HG02759 (cell line): ENCODE data around the gene SULT1A1.
"Not testable (repeated sequence)": the region's sequence is repeated elsewhere in the genome, so short reads cannot be mapped to it uniquely, and the experiment has no call there.

Experiments
- ATAC-seq: cut with Tn5 transposase; IDR thresholded peaks from one replicate; pipeline ENCODE4 v1.9.1; 2021; ENCODE audit warnings: mild to moderate bottlenecking, moderate library complexity; ENCODE audit not compliant: unreplicated experiment

The SULT1A1 gene

GRCh38 chr16:28592511-28592910 is 17.3 kb downstream of the SULT1A1 start:
- no peak for ATAC-seq

GRCh38 chr16:28591355-28591754 is 18.5 kb downstream of the SULT1A1 start:
- ATAC-seq: no peak

GRCh38 chr16:28590384-28591340 is 19.2 kb downstream of the SULT1A1 start:
- ATAC-seq: no peak

GRCh38 chr16:28589930-28590329 is 19.9 kb downstream of the SULT1A1 start:
- ATAC-seq: no peak

GRCh38 chr16:28589069-28589468 is 20.8 kb downstream of the SULT1A1 start:
- no peak for ATAC-seq

GRCh38 chr16:28587386-28587785 is 22.5 kb downstream of the SULT1A1 start:
- ATAC-seq: no peak

- no peak for ATAC-seq
These were observed 23.4 kb downstream of the SULT1A1 start for GRCh38 chr16:28586466-28586865.

- no peak for ATAC-seq
These were observed 24.2 kb downstream of the SULT1A1 start for GRCh38 chr16:28585674-28586073.

GRCh38 chr16:28580726-28581315 is 29.0 kb downstream of the SULT1A1 start:
- ATAC-seq: no peak

GRCh38 chr16:28575446-28576109 is 34.3 kb downstream of the SULT1A1 start:
- ATAC-seq: no peak

- ATAC-seq: no peak
These were observed 34.9 kb downstream of the SULT1A1 start for GRCh38 chr16:28574925-28575324.

GRCh38 chr16:28573738-28574718 is 35.8 kb downstream of the SULT1A1 start:
- no peak for ATAC-seq

- no peak for ATAC-seq
These were observed 36.9 kb downstream of the SULT1A1 start for GRCh38 chr16:28572696-28573510.

- ATAC-seq: no peak
These were observed 39.7 kb downstream of the SULT1A1 start for GRCh38 chr16:28569968-28570752.

GRCh38 chr16:28569021-28569420 is 40.8 kb downstream of the SULT1A1 start:
- no peak for ATAC-seq

GRCh38 chr16:28567292-28567691 is 42.6 kb downstream of the SULT1A1 start:
- ATAC-seq: no peak

GRCh38 chr16:28566233-28566925 is 43.5 kb downstream of the SULT1A1 start:
- not testable (repeated sequence) for ATAC-seq

GRCh38 chr16:28563218-28563617 is 46.6 kb downstream of the SULT1A1 start:
- no peak for ATAC-seq
